ENCODE data around the gene TCF21.
A peak's percentile ranks its signal among the peaks of the same experiment; 100 is the strongest.

The TCF21 gene

GRCh38 chr6:133889557-133890403 lies 867 bp downstream of the TCF21 start:
- no peak for DNase-seq (ENCODE audit: low read depth, low spot score)

GRCh38 chr6:133890711-133891148 lies 1.8 kb downstream of the TCF21 start:
- DNase-seq (ENCODE audit: low read depth, low spot score): no peak

DNA sequence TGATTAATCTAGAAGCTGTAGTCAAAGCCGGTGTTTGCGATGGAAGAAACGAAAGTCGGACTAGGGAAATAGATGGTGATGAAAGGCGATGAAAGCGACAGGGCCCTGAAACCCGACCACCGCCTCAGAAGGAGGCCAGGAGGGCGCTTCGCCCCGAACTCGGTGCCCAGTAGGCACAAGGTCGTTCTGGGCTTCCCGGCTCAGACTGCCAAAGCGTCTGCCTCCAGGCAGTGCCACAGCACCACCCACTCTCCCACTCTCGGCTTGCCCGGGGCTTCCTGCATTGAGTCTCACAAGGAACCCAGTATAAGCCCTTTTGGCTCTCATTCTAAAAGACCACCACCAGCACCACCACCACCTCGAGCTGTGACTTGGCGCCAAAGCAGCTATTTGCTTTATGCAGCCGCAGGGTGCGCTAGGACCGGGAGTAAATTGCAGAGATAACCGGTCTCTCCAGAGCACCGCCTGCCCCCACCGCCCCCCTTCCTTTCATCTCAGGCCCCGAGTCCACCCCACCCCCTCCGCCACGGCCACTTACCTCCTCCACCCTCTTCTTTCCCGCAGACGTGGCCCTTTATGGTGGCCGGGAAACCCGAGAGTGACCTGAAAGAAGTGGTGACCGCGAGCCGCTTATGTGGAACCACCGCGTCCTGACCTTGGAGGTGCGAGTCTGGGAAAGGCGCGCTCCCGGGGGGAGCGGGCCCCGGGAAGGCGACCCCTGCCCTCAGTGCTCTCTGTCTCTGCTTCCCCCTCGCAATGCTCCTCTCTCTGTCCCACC lies 2.4 kb downstream of the TCF21 start:
- DNase-seq (ENCODE audit: low read depth, low spot score): no peak

DNA sequence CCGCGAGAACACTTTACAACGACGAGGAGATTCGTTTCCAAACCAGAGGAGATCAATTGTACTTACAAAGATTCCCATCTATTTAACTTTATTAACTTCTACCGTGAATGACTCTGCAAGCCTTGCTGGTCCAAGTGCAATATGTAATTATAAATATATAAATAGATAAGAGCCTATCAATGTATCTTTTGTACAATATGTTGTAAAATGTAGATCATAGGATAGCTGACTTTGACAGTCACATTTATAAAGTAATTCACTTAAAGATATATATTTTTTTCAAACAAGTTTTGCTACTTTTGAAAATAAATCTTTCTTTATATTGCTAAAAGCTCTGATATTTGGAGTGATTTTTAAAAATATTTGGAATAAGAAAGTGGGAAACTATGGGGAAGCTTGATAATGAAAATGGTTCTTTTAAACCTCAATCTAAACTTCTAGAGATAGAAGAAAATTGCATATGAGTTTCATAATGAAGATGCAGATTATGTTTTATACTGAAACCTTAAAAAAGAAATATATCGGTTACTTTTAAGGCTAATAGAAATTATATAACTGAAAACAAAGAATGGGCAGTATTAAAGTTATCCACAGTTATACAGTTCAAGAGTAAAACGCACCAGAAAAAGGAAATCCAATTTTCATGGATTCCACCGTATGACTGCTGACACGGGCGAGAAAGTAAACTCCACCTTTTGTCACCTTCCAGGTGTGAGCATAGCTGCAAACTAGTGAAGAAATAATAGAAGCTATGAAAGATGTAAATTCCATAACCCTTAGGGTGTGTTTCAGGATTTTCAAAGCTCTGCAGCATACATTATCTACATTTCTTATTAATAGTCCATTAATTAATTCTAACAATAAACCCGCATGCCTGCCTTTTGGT lies 3.3 kb downstream of the TCF21 start:
- DNase-seq (ENCODE audit: low read depth, low spot score): no peak

GRCh38 chr6:133892813-133893691 lies 4.1 kb downstream of the TCF21 start:
- no peak for DNase-seq (ENCODE audit: low read depth, low spot score)

DNA sequence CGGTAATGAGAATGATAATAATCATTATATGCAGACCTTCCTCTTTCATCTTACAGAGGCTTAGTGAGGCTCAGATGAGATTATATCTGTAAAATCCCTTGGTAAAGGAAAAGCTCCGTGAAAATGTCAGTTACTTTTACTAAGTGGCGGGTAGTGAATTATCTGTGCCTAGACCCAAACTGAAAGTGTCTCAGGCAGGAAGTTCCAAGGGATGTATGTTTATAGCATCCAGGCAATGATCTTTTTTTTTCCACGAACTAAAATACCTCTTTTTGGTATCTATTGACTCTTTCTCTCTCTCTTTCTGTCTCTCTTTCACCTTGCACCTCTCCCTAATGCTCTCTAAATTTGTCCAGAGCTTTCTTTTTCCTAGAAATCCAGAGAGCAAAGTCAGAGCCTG lies 5.0 kb downstream of the TCF21 start:
- no peak for DNase-seq (ENCODE audit: low read depth, low spot score)

DNA sequence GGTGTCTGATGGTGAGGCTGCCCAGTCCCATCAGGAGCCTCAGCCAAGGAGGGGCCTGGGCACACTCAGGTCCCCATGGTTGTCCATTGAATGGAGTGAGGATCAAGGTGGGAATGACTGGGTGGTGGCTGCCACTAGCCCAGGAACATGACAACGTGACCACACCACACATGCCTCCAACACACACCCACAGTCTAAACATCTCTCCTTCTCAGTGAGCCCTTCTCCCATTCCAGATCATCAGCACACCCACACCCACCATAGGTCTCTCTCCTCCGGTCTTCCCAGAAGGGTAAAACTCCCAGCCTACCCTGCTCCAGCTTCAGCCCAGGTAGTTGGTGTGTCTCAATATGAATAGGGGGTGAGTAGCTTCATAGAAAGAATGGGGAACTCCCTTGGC lies 5.5 kb downstream of the TCF21 start:
- no peak for DNase-seq (ENCODE audit: low read depth, low spot score)

DNA sequence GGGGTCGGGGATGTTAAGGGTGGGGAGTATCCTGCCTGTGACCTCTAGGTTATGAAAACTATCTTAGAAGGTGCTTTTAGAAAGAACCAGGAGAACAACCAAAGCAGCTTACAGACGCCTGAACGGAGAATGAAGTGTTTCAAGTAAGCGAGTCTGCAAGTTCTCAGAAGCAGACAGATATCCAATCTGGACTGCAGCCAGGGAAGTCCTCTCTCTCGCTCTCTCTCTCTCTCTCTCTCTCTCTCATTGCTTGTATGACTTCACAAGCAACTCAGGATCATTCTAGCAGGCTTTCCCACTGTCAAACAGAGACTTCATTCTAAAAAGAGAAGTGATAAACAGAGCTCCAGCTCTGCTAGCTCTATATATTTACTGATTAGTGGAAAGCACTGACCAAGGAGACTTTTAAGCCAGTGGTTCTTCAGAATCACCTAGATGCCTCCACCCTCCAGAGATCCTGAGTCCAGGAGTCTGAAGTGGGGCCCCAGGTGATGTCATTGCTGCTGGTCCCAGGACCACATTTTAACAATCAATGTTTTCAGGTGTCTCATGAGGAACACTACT lies 6.0 kb downstream of the TCF21 start:
- no peak for DNase-seq (ENCODE audit: low read depth, low spot score)

GRCh38 chr6:133895573-133896343 lies 6.8 kb downstream of the TCF21 start:
- DNase-seq (ENCODE audit: low read depth, low spot score): no peak

DNA sequence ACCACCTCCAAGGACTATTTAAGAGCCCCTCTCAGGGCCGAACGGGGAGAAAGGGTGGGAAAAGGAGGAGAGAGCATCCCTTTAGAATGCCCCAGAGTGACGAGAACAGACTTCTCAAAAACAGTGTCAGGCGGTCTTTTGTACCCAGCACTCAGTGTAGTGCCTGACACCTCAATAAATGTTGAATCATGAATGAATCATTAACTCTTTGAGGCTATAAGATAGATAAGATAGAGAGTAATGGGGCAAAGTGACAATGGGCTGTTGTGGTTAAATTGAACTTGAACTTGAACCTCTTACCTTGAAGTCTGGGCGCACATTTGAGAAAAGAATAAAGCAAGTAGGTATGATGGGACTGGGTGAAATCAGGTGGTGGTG lies 7.4 kb downstream of the TCF21 start:
- no peak for DNase-seq (ENCODE audit: low read depth, low spot score)

- DNase-seq (ENCODE audit: low read depth, low spot score): no peak
Observed at GRCh38 chr6:133898263-133898662, 9.3 kb downstream of the TCF21 start.

GRCh38 chr6:133899556-133899955 lies 10.6 kb downstream of the TCF21 start:
- DNase-seq (ENCODE audit: low read depth, low spot score): no peak

DNA sequence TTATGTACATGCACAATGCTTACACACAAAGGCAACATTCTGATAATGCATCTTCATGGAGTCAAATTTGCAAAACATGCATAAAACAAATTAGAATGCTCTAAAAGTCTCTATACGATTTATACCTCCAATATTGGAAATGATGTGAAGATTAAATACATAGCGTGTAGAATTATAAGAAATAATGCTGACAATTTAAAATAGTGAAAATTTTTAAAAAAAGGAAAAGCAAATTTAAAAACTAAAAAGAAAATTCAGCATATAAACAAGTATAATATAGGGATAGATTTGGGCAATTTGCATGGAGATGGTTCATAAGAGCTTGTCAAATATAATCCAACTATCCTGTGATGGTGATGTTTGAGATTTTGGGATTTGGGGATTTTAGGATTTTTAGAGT lies 14.9 kb downstream of the TCF21 start:
- DNase-seq (ENCODE audit: low read depth, low spot score): no peak

GRCh38 chr6:133906050-133906449 lies 17.1 kb downstream of the TCF21 start:
- no peak for DNase-seq (ENCODE audit: low read depth, low spot score)

DNA sequence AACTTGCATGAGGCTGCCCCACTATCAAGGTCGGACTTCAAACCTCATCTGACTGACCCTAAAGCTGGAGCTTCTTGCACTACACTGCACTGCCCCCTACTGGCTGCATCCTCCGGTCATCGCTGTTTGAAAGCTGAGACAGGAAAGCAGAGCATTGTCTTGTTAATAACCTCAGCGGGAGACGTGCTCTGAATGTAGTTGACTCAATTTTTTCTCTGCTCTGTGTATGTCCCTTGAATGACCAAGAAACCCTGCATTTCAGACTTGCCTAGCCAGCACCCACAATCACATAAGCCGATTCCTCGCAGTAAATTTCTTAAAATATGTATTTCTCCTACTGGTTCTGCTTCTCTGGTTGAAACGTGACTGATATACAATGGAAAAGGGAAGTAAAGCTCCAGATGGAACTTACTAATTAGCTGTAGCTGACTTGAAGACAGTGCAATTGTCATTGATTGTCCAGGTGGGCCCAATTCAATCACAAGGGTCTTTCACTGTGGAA lies 27.8 kb downstream of the TCF21 start:
- DNase-seq (ENCODE audit: low read depth, low spot score): peak; percentile 96

DNA sequence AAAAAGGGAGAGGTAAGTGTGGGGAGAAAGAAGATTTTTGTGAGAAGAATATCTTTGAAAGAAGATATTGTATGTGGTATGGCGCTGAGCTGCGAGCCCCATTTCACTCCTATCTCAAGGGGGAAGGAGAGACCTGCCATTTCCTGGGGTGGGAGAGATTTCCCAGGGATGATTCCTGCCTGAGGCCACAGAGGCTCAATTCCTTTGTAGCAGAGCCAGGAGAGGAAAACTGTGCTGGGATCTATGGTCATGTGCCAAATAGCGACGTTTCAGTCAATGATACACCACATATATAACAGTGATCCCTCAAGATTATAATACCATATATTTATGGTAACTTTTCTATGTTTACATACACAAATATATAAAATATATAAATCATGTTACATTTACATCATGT lies 28.9 kb downstream of the TCF21 start:
- no peak for DNase-seq (ENCODE audit: low read depth, low spot score)

DNA sequence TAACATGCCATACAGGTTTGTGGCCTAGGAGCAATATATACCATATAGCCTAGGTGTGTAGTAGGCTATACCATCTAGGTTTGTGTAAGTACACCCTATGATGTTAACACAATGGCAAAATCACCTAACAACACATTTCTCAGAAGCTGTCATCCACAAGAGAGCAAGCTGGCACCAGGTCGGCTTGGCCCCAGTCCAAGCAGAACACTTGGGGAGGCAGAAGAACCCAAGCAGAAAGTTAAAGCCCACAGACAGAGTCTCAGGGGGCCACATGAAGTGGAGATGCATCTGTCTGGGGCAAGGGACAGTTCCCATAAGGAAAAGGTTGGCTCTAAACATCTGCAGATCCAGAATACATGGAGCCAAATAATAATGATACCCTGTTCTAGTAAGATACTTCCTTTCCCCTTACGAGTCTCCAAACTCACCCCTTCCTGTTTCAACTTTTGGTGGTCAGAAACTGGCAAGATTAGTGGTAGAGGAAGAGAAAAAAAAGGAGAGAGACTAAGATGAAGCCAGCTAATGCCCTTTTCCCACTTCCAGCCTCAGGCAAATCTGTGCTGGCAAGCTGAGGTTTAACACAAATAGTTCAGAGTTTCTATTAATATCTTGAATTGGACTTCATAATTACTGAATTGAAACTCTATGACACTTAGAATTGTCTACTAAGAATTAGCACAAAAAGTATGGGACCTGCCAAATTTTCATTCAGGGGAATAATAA lies 29.5 kb downstream of the TCF21 start:
- DNase-seq (ENCODE audit: low read depth, low spot score): no peak

GRCh38 chr6:133919362-133919761 lies 30.4 kb downstream of the TCF21 start:
- DNase-seq (ENCODE audit: low read depth, low spot score): no peak

- DNase-seq (ENCODE audit: low read depth, low spot score): no peak
Observed at GRCh38 chr6:133921249-133921859, 32.4 kb downstream of the TCF21 start.
